Fibroblast of pulmonary artery (primary cell): Measurements from ENCODE around the gene CEND1.

ENCODE experiments used
- DNase-seq: peaks from one replicate; pipeline ENCODE4 v3.0.0-alpha.2; 2010; ENCODE audit warnings: low read depth
- H3K4me3 ChIP-seq: replicated peaks from 2 replicates; pipeline ENCODE4 v1.5.1; 2011; ENCODE audit warnings: low read depth, mild to moderate bottlenecking, control low read depth, low read length, moderate library complexity
- TF ChIP-seq, protein P1 (sequence below): IDR thresholded peaks from 2 replicates; pipeline ENCODE4 v1.5.1; 2011; ENCODE audit warnings: mild to moderate bottlenecking, control low read depth, low read length, inconsistent platforms; ENCODE audit errors: missing control alignments

CEND1 gene

DNA sequence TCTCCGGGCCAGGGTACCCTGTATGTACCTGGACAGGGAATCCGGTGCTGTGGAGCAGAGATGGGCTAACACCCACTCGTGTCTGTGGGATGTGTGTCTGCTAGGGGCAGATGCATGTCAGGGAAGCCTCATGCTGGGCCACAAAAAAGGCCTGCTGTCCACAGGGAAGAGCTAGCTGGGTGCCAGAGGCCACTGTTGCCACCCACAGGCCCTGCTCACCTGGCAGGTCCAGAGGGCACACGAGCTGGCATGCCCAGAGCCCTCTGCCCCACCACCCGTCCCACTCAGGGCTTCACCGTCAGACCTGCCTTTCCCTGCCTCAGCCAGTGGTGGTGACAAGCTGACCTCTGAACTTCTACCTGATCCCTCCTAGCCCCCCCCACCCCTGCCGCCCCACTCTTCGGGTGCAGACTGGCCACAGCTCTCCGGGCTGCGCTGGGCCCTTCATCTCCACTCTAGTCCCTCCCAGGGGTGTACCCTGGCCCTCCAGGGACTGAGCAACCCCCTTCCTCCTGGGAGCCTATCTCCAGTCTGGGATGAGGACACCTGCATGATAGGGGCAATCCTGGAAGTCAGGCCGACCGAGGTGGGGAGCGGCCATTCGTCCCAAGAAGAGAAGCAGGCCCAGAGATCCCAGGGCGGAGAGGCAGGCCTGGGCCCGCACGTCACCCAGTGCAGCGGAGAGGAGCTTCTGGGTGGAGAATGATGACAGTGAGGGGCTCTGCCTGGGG, 6.8 kb upstream of the CEND1 start:
- H3K4me3 ChIP-seq: peak overlapping the region; percentile 76

DNA sequence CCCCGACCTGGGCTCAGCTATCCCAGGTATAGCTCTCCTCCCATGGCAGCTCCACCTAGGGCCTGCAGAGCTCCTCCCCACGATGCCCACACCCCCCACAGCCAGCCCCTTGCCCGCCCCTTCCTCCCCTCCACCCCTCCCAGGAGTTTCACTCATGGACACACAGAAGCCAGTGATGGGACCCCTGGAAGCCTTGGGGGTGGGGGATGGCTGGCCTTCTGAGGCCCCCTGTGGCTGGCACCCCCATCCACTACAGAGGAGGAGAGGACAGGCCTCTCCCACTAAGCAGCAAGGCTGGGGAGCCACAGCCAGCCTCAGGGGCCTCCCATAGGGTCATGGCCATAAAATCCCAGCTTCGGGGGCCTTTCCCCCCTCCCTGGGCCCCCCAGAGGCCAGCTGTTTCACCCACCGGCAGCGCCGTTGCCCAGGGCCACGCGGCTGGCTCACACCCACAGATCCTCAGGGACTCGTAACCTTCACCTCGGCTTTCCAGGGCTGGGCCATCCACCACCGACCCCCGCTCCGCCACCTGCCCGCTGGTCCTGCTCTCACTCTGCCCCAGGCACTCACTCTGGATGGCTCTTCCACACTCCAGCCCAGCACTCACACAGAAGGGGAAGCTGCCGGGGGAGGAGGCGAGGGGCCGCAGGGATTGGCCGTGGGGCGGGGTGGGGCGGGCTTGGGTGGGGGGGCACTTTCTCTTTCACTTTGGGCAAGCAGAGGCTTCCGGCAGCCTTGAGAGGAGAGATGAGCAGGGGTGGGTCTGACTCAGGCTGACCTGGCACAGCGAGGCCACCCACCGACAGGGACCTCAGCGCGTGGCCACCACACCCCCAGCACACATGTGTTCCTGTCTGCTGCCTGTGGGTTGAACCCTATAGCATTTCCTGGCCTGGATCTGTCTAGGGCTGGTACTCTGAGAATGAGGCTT, 6.0 kb upstream of the CEND1 start:
- DNase-seq: peak; percentile 73
- TF ChIP-seq, protein P1, sequence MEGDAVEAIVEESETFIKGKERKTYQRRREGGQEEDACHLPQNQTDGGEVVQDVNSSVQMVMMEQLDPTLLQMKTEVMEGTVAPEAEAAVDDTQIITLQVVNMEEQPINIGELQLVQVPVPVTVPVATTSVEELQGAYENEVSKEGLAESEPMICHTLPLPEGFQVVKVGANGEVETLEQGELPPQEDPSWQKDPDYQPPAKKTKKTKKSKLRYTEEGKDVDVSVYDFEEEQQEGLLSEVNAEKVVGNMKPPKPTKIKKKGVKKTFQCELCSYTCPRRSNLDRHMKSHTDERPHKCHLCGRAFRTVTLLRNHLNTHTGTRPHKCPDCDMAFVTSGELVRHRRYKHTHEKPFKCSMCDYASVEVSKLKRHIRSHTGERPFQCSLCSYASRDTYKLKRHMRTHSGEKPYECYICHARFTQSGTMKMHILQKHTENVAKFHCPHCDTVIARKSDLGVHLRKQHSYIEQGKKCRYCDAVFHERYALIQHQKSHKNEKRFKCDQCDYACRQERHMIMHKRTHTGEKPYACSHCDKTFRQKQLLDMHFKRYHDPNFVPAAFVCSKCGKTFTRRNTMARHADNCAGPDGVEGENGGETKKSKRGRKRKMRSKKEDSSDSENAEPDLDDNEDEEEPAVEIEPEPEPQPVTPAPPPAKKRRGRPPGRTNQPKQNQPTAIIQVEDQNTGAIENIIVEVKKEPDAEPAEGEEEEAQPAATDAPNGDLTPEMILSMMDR: no peak

More for the DNA sequence above, 6.8 kb upstream of the CEND1 start:
- TF ChIP-seq, protein P1: no peak
- no peak for DNase-seq

DNA sequence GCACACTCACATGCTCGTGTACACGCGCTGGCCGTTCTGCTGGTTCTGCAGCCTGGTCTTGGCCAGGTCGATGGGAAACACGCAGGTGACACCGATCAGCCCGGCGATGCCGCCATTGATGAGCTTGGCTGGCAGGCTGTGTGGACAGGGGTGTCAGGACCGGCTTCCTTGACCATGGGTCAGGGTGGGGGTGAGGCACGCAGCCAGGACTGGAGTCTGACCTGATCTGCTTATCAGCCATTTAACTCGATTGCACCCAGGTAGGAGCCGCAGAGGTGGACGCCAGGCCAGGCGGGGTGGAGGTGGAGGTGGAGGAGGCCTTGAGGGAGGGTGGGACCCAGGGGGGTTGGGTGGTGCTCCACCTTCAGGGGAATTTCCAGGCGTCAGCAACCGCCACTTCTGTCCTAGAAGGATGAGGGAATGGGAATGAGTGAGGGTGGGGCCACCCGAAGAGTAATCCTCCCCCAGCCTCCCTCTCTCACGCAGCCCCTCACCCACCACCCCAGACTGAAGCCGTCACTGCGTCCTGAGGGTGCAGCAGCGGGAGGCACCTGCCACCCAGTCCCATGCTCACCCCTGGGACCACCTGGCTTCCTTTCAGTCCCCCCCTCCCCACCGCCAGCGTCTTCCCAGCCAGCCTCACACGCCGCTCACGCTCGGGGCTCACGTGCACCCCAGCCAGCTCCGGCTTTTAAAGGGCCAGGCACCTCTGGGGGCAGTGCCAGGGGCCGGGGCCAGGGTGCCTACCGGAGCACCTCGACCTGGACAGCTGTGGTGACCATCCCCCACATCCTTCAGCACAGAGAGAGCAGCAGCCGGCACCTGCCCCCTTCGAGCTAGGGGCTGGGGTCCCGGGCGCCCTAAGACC, 5.1 kb upstream of the CEND1 start:
- DNase-seq: no peak
- H3K4me3 ChIP-seq: peak overlapping the region; percentile 76
- TF ChIP-seq, protein P1: no peak

More for the DNA sequence above, 6.0 kb upstream of the CEND1 start:
- peak overlapping the region; percentile 76 for H3K4me3 ChIP-seq

DNA sequence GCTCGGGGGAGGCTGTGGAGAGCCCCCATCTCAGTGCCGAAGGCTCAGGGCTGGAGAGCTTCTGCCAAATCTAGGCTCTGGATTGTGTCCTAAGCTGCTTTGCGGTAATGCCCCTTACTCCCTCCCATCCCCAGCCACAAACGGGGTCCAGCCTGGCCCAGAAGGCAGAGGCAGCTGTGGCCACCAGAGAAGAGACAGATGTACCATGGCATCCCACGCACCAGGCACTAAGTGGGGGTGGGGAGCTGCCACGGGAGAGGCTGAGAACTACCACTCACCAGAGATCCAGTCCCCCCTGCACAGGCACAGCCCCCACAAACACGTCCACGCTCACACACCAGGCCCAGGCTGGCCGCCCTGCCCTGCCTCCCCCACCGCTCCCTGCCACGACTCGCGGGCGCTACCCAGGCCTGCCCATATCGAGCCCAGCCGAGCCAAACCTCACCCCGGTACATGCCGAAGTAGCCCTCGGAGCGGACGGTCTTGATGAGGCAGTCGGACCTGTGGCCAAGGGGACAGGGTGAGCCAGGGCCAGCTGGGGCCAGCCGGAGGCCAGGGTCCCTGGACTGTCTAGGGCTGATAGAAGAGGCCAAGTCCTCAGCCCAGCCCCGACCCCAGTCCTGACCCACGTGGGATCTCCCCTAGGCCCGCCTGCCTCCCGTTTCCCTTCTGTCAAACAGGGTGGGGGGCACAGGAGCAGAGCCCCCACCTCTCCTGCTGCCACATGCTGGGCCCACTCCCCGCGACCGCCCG, 4.3 kb upstream of the CEND1 start:
- DNase-seq: no peak
- TF ChIP-seq, protein P1: no peak
- H3K4me3 ChIP-seq: no peak overlapping the region

DNA sequence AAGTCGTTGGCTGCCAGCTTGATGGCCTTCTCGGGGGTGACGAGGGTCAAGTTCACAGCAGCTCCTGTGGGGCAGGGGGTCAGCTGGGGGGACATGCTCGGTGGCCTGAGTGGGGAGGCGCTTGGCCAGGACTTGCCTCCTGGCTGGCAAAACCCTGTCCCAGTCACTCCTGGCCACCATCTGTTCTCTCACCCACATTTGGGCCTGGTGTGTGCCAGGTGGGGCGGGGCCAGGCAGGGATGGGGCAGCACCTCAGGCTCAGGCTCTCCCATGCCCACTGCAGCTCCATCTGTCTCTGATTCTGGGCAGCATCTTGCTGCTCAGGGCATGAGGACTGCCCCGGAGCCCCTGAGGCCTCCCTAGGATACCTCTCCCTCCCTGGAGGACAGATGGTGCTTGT, 3.7 kb upstream of the CEND1 start:
- TF ChIP-seq, protein P1: no peak
- H3K4me3 ChIP-seq: no peak overlapping the region
- DNase-seq: no peak

DNA sequence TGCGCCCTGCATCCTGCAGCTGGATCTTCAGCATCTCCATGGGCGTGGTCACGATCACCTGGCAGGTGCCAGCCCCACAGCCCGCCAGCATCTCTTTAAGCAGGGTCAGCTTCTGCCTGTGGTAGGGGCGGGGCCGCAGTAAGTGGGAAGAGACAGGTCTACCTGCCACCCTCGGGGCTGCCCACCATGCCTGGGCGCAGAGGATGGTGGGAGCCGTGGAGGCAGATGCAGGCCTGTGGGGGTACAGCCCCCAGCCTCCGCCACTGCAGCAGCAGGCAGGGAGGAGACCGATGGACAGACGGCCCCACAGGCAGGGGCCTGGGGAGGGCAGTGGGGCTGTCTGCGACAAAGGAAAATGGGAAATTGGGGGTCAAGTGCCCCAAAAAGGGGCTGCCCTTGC, 3.0 kb upstream of the CEND1 start:
- no peak for DNase-seq
- TF ChIP-seq, protein P1: no peak
- no peak overlapping the region for H3K4me3 ChIP-seq
